IPS-18a (cell line): ENCODE data around the gene TMEM255B.

Experiments
- H3K27ac ChIP-seq: one replicate; pipeline ENCODE4 v1.5.1; 2013; ENCODE audit warnings: low read length
- H3K27me3 ChIP-seq: one replicate; pipeline ENCODE4 v1.6.1; 2013; ENCODE audit warnings: mild to moderate bottlenecking, low read length; ENCODE audit not compliant: control insufficient read depth, insufficient read depth
- H3K36me3 ChIP-seq: one replicate; pipeline ENCODE4 v1.6.1; 2013; ENCODE audit warnings: low read depth, low read length; ENCODE audit not compliant: control insufficient read depth
- H3K4me1 ChIP-seq: one replicate; pipeline ENCODE4 v1.6.1; 2013; ENCODE audit warnings: low read depth, low read length; ENCODE audit not compliant: control insufficient read depth
- H3K4me3 ChIP-seq: one replicate; pipeline ENCODE4 v1.5.1; 2013; ENCODE audit warnings: low read length
- H3K9ac ChIP-seq: one replicate; pipeline ENCODE4 v1.6.1; 2013; ENCODE audit warnings: mild to moderate bottlenecking, low read length, moderate library complexity
- H3K9me3 ChIP-seq: one replicate; pipeline ENCODE4 v1.6.1; 2013; ENCODE audit warnings: low read depth, low read length; ENCODE audit not compliant: control insufficient read depth

TMEM255B gene

GRCh38 chr13:113848020-113848419, 89.0 kb downstream of the TMEM255B start:
- Histone ChIP-seq H3K9me3 (no peaks in the 10 kb centered on the region), H3K27ac (no peak overlapping the region), H3K4me1 (peaks cover 5% of the 10 kb centered on the region), H3K4me3 (no peak overlapping the region), H3K9ac (no peak overlapping the region), H3K27me3 (no peaks in the 10 kb centered on the region), H3K36me3 (peaks cover 4% of the 10 kb centered on the region)

- Histone ChIP-seq H3K4me1 (peaks cover 5% of the 10 kb centered on the region), H3K27ac (no peak overlapping the region), H3K36me3 (peaks cover 4% of the 10 kb centered on the region)
Measured at GRCh38 chr13:113848431-113849260, 89.6 kb downstream of the TMEM255B start.

GRCh38 chr13:113849546-113849945, 90.5 kb downstream of the TMEM255B start:
- Histone ChIP-seq H3K4me1 (peaks cover 5% of the 10 kb centered on the region), H3K4me3 (no peak overlapping the region), H3K27me3 (no peaks in the 10 kb centered on the region), H3K27ac (no peak overlapping the region), H3K9me3 (no peaks in the 10 kb centered on the region), H3K9ac (no peak overlapping the region), H3K36me3 (peaks cover 4% of the 10 kb centered on the region)

More at GRCh38 chr13:113848431-113849260, 89.6 kb downstream of the TMEM255B start:
- Histone ChIP-seq H3K27me3 (no peaks in the 10 kb centered on the region), H3K9ac (no peak overlapping the region), H3K9me3 (no peaks in the 10 kb centered on the region), H3K4me3 (no peak overlapping the region)

GRCh38 chr13:113849981-113850721, 91.1 kb downstream of the TMEM255B start:
- peaks cover 5% of the 10 kb centered on the region for H3K4me1 ChIP-seq
- H3K36me3 ChIP-seq = peaks cover 4% of the 10 kb centered on the region
- no peak overlapping the region for H3K4me3 ChIP-seq
- no peak overlapping the region for H3K9ac ChIP-seq
- no peak overlapping the region for H3K27ac ChIP-seq
- no peaks in the 10 kb centered on the region for H3K27me3 ChIP-seq
- no peaks in the 10 kb centered on the region for H3K9me3 ChIP-seq

GRCh38 chr13:113850722-113851479, 91.9 kb downstream of the TMEM255B start:
- Histone ChIP-seq H3K27ac (no peak overlapping the region), H3K4me1 (peaks cover 5% of the 10 kb centered on the region), H3K4me3 (no peak overlapping the region), H3K27me3 (no peaks in the 10 kb centered on the region), H3K9ac (no peak overlapping the region), H3K9me3 (no peaks in the 10 kb centered on the region), H3K36me3 (peaks cover 2% of the 10 kb centered on the region)

GRCh38 chr13:113851480-113851803, 92.4 kb downstream of the TMEM255B start:
- no peaks in the 10 kb centered on the region for H3K36me3 ChIP-seq
- no peak overlapping the region for H3K9ac ChIP-seq
- H3K27me3 ChIP-seq = no peaks in the 10 kb centered on the region
- no peaks in the 10 kb centered on the region for H3K9me3 ChIP-seq
- peaks cover 5% of the 10 kb centered on the region for H3K4me1 ChIP-seq
- no peak overlapping the region for H3K27ac ChIP-seq
- H3K4me3 ChIP-seq = no peak overlapping the region

- Histone ChIP-seq H3K9me3 (no peaks in the 10 kb centered on the region), H3K9ac (no peak overlapping the region), H3K4me1 (peaks cover 5% of the 10 kb centered on the region), H3K36me3 (no peaks in the 10 kb centered on the region), H3K4me3 (no peak overlapping the region), H3K27ac (no peak overlapping the region), H3K27me3 (no peaks in the 10 kb centered on the region)
Measured at GRCh38 chr13:113851826-113852535, 93.0 kb downstream of the TMEM255B start.

GRCh38 chr13:113852536-113853517, 93.8 kb downstream of the TMEM255B start:
- peaks cover 5% of the 10 kb centered on the region for H3K4me1 ChIP-seq
- no peak overlapping the region for H3K4me3 ChIP-seq
- no peaks in the 10 kb centered on the region for H3K9me3 ChIP-seq
- H3K27ac ChIP-seq = no peak overlapping the region
- no peak overlapping the region for H3K9ac ChIP-seq
- no peaks in the 10 kb centered on the region for H3K27me3 ChIP-seq
- no peaks in the 10 kb centered on the region for H3K36me3 ChIP-seq

- no peaks in the 10 kb centered on the region for H3K9me3 ChIP-seq
- H3K27ac ChIP-seq = no peak overlapping the region
- H3K9ac ChIP-seq = no peak overlapping the region
- no peaks in the 10 kb centered on the region for H3K36me3 ChIP-seq
- no peaks in the 10 kb centered on the region for H3K27me3 ChIP-seq
- H3K4me3 ChIP-seq = no peak overlapping the region
- H3K4me1 ChIP-seq = peaks cover 3% of the 10 kb centered on the region
Measured at GRCh38 chr13:113853518-113854237, 94.7 kb downstream of the TMEM255B start.
